HCT116 (cell line): ENCODE data around the gene SYAP1.

Experiments used
- CTCF ChIP-seq, 3 experiments: fragments of 200-600 bp in 1 of 3; sonication (generic) in 1 of 3; IDR thresholded peaks in 2 of 3; conservative IDR thresholded peaks in 1 of 3; 2 replicates each; pipeline ENCODE4 v1.5.1; 2012 to 2017; ENCODE audit warnings: low read depth in 2 of 3, low read length in 2 of 3, antibody characterized with exemption in 1 of 3, borderline replicate concordance in 1 of 3, control low read depth in 1 of 3, mild to moderate bottlenecking in 1 of 3, mixed read lengths in 1 of 3, mixed run types in 1 of 3, moderate library complexity in 1 of 3; ENCODE audit not compliant: insufficient read depth in 1 of 3
- JUND ChIP-seq: IDR thresholded peaks from 2 replicates; pipeline ENCODE4 v1.6.1; 2012
- POLR2A ChIP-seq: IDR thresholded peaks from 2 replicates; pipeline ENCODE4 v1.7.0; 2011; ENCODE audit warnings: borderline replicate concordance; ENCODE audit not compliant: insufficient read depth, insufficient read length; ENCODE audit errors: extremely low read depth
- POLR2AphosphoS5 ChIP-seq: IDR thresholded peaks from 2 replicates; pipeline ENCODE4 v1.6.1; 2011; ENCODE audit warnings: mild to moderate bottlenecking, low read depth, low read length, moderate library complexity
- YY1 ChIP-seq: IDR thresholded peaks from 2 replicates; pipeline ENCODE4 v1.6.1; 2011; ENCODE audit warnings: low read length, low read depth, moderate library complexity, mild to moderate bottlenecking; ENCODE audit not compliant: insufficient replicate concordance; ENCODE audit errors: extremely low read depth

- no peak for TF ChIP-seq CTCF (IDR thresholded peaks at IDR 0.05 in 2 of 3, conservative IDR thresholded peaks at IDR 0.05 in 1 of 3; ENCODE audit: borderline replicate concordance in 1 of 3, insufficient read depth in 1 of 3, low read depth in 2 of 3, low read length in 2 of 3)
- no peak for TF ChIP-seq POLR2A
- no peak for TF ChIP-seq POLR2AphosphoS5
- TF ChIP-seq YY1: no peak
- TF ChIP-seq JUND: no peak
Measured at GRCh38 chrX:16772460-16772859, 53.0 kb downstream of the SYAP1 start.
